GM18517 (cell line): ENCODE results near the gene CDC42BPA.
A peak's percentile ranks its signal among the peaks of the same experiment; 100 is the strongest.

Experiments used
- ATAC-seq: cut with Tn5 transposase; IDR thresholded peaks from one replicate; pipeline ENCODE4 v1.9.1; 2021; ENCODE audit warnings: mild to moderate bottlenecking, moderate library complexity; ENCODE audit not compliant: unreplicated experiment

The CDC42BPA gene

GRCh38 chr1:226949401-226949800, 368.9 kb downstream of the CDC42BPA start:
- no peak for ATAC-seq

- ATAC-seq: no peak
Observed at GRCh38 chr1:226948996-226949395, 369.3 kb downstream of the CDC42BPA start.

- no peak for ATAC-seq
Observed at GRCh38 chr1:226948480-226948879, 369.8 kb downstream of the CDC42BPA start.

- no peak for ATAC-seq
Observed at GRCh38 chr1:226948051-226948450, 370.2 kb downstream of the CDC42BPA start.

- no peak for ATAC-seq
Observed at GRCh38 chr1:226946841-226947240, 371.5 kb downstream of the CDC42BPA start.

- no peak for ATAC-seq
Observed at GRCh38 chr1:226946285-226946684, 372.0 kb downstream of the CDC42BPA start.

GRCh38 chr1:226945858-226946245, 372.4 kb downstream of the CDC42BPA start:
- no peak for ATAC-seq

- no peak for ATAC-seq
Observed at GRCh38 chr1:226945106-226945857, 373.0 kb downstream of the CDC42BPA start.

- ATAC-seq: no peak
Observed at GRCh38 chr1:226943927-226944326, 374.4 kb downstream of the CDC42BPA start.

- no peak for ATAC-seq
Observed at GRCh38 chr1:226943156-226943555, 375.1 kb downstream of the CDC42BPA start.

- ATAC-seq: no peak
Observed at GRCh38 chr1:226942392-226942791, 375.9 kb downstream of the CDC42BPA start.

GRCh38 chr1:226940806-226941067, 377.6 kb downstream of the CDC42BPA start:
- ATAC-seq: no peak

- ATAC-seq: peak; percentile 97
Observed at GRCh38 chr1:226940029-226940805, 378.1 kb downstream of the CDC42BPA start, which contains the start of gene COQ8A. TSS of gene COQ8A (plus strand) at chr1:226940294. CDS start at chr1:226961386, 21,092 bp downstream.
